NCI-H774 (cell line): Measurements from ENCODE around the gene UBN1.

Source experiments
- DNase-seq: peaks from one replicate; lab custom pipeline; 2025; lab: John Stamatoyannopoulos, UW

The UBN1 gene

GRCh38 chr16:4846901-4847773 is at the start of gene UBN1, which contains the start of gene GLYR1:
TSS of gene UBN1 (plus strand) at chr16:4847481. CDS start at chr16:4852918, 5,437 bp downstream.
TSS of gene GLYR1 (minus strand) at chr16:4847288. CDS start at chr16:4847265, 23 bp downstream.
- DNase-seq: peak; percentile 96

- DNase-seq: no peak
Observed at GRCh38 chr16:4797805-4798252, 49.5 kb upstream of the UBN1 start.

GRCh38 chr16:4798456-4798855 is 48.8 kb upstream of the UBN1 start:
- no peak for DNase-seq

GRCh38 chr16:4799171-4799855 is 48.0 kb upstream of the UBN1 start:
- no peak for DNase-seq

- no peak for DNase-seq
Observed at GRCh38 chr16:4800290-4801041, 46.8 kb upstream of the UBN1 start.

GRCh38 chr16:4801051-4801961 is 46.0 kb upstream of the UBN1 start:
- no peak for DNase-seq

GRCh38 chr16:4801962-4802658 is 45.2 kb upstream of the UBN1 start, which contains the start of gene ROGDI:
TSS of gene ROGDI (minus strand) at chr16:4802633. CDS start at chr16:4802571, 62 bp downstream.
- DNase-seq: peak; percentile 87

GRCh38 chr16:4802659-4803287 is 44.5 kb upstream of the UBN1 start:
- peak; percentile 88 for DNase-seq

GRCh38 chr16:4803401-4803844 is 43.9 kb upstream of the UBN1 start:
- no peak for DNase-seq

- DNase-seq: no peak
Observed at GRCh38 chr16:4803898-4804762, 43.2 kb upstream of the UBN1 start.

GRCh38 chr16:4805231-4805630 is 42.0 kb upstream of the UBN1 start:
- DNase-seq: no peak

GRCh38 chr16:4806280-4806679 is 41.0 kb upstream of the UBN1 start:
- DNase-seq: no peak

GRCh38 chr16:4811242-4811641 is 36.0 kb upstream of the UBN1 start:
- DNase-seq: no peak

GRCh38 chr16:4811773-4812172 is 35.5 kb upstream of the UBN1 start:
- DNase-seq: no peak

GRCh38 chr16:4813251-4814003 is 33.9 kb upstream of the UBN1 start:
- no peak for DNase-seq

GRCh38 chr16:4814046-4814445 is 33.2 kb upstream of the UBN1 start:
- DNase-seq: no peak

- DNase-seq: no peak
Observed at GRCh38 chr16:4814542-4815173, 32.6 kb upstream of the UBN1 start.

- no peak for DNase-seq
Observed at GRCh38 chr16:4820652-4821051, 26.6 kb upstream of the UBN1 start.
